Progenitor cell of endocrine pancreas (in vitro differentiated cells): ENCODE data around the gene FGFRL1. TPM values are rescaled to one million over a fixed set of nuclear protein-coding genes. Genes with fewer than 3 reads are reported as not detected.

Experiments
- DNase-seq: peaks from one replicate; pipeline ENCODE4 v3.0.0; 2021; ENCODE audit warnings: low spot score; ENCODE audit not compliant: unreplicated experiment
- H3K27ac Mint-ChIP-seq: 2 replicates; pipeline ENCODE4 v1.8.0; 2021; ENCODE audit warnings: mild to moderate bottlenecking, moderate library complexity, mixed read lengths
- H3K27me3 Mint-ChIP-seq: 2 replicates; pipeline ENCODE4 v1.8.0; 2021; ENCODE audit warnings: mixed read lengths
- H3K36me3 Mint-ChIP-seq: 2 replicates; pipeline ENCODE4 v1.8.0; 2022; ENCODE audit warnings: mixed read lengths; ENCODE audit not compliant: insufficient read depth
- H3K4me1 Mint-ChIP-seq: 2 replicates; pipeline ENCODE4 v1.8.0; 2021; ENCODE audit warnings: low read depth, mixed read lengths
- H3K4me3 Mint-ChIP-seq: 2 replicates; pipeline ENCODE4 v1.8.0; 2021; ENCODE audit warnings: low read depth, mild to moderate bottlenecking, moderate library complexity, mixed read lengths
- H3K9me3 Mint-ChIP-seq: 2 replicates; pipeline ENCODE4 v1.8.0; 2021; ENCODE audit warnings: low read depth, mixed read lengths
- total RNA-seq: library from RNA; stranded (reverse); gene quantifications from 2 replicates; pipeline ENCODE4 v1.2.1, GENCODE V29; 2021
- TF ChIP-seq, protein P1 (sequence below): fragments of 200-600 bp; sonication (generic); IDR thresholded peaks from one replicate; pipeline ENCODE4 v1.5.0; 2021; ENCODE audit warnings: antibody characterized with exemption, mild to moderate bottlenecking; ENCODE audit not compliant: unreplicated experiment

FGFRL1 gene
- total RNA-seq, 1 donor from 2014 or later: 126 TPM

DNA sequence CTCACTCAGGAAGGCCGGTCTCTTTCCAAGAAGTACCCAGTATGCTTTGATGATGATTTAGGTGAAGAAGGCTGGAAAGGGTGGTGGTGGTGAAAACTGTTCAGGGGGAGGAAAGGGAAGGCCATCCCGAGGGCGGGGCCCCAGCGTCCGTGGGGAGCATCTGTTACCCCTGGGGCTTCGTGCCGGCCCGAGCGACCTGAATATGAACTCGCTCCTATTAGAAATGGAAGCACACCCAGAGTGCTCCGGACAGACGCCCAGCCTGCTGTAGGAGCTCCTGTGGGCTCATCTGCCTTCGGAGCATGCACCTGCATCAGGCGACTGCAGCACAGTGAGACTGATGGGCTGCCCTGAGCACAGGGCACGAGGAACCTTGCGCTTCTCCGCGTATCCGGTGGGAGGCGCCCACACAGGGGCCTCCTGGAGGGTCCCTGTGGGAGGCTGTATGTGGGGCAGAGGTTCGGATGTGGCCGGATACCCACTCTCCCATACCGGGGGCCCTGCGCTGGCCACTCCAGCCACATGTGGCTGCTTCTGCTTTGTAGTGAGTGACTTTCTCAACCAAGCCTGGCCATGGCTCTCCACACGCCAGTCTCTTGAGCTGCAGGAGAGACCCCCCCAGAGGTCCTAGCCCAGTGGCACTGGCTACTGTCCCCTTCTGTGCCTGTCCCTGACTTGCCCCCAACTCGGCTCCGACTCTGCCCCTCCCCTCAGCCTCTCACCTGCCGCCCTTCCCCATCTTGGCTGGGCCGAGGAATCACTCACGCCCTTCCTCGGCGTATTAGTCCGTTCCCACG, 36.7 kb downstream of the FGFRL1 start:
- DNase-seq: no peak
- H3K27me3 Mint-ChIP-seq: peaks cover 54% of the 10 kb centered on the region
- peaks cover 3% of the 10 kb centered on the region for H3K4me1 Mint-ChIP-seq
- no peaks in the 10 kb centered on the region for H3K9me3 Mint-ChIP-seq
- no peaks in the 10 kb centered on the region for H3K36me3 Mint-ChIP-seq
- TF ChIP-seq, protein P1, sequence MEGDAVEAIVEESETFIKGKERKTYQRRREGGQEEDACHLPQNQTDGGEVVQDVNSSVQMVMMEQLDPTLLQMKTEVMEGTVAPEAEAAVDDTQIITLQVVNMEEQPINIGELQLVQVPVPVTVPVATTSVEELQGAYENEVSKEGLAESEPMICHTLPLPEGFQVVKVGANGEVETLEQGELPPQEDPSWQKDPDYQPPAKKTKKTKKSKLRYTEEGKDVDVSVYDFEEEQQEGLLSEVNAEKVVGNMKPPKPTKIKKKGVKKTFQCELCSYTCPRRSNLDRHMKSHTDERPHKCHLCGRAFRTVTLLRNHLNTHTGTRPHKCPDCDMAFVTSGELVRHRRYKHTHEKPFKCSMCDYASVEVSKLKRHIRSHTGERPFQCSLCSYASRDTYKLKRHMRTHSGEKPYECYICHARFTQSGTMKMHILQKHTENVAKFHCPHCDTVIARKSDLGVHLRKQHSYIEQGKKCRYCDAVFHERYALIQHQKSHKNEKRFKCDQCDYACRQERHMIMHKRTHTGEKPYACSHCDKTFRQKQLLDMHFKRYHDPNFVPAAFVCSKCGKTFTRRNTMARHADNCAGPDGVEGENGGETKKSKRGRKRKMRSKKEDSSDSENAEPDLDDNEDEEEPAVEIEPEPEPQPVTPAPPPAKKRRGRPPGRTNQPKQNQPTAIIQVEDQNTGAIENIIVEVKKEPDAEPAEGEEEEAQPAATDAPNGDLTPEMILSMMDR: no peak
- no peak overlapping the region for H3K27ac Mint-ChIP-seq
- H3K4me3 Mint-ChIP-seq: no peak overlapping the region

DNA sequence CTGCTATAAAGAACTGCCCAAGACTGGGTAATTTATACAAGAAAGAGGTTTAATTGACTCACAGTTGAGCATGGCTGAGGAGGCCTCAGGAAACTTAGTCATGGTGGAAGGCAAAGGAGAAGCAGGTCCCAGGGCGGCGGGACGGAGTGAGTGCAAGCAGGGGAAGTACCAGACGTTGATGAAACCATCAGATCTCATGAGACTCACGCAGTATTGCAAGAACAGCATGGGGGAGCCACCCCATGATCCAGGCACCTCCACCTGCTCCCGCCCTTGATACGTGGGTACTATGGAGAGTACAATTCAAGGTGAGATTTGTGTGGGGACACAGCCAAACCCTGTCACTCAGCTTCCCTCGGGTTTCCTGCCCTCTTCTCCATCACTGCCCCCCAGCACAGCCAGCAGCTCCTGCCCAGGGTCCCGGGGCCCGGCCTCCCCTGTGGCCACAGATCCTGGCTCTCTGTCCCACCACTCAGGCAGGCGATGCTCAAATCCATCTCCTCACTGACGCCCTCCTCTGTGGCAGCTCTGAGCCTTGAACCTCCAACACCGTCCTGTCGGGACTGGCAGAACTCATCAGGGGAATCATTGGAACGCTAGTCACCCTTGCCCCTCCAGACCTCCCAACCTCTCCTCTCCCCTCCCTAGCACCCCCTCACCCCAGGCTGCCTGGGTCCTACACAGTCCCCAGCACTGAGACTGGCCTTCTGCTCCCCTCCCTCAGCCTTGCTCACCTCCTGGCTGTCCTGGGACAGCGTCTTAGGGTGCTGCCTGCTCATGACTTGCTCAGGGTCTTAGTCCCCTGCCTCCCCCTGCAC, 37.6 kb downstream of the FGFRL1 start:
- peaks cover under 1% of the 10 kb centered on the region for H3K4me1 Mint-ChIP-seq
- H3K9me3 Mint-ChIP-seq: no peaks in the 10 kb centered on the region
- no peak overlapping the region for H3K4me3 Mint-ChIP-seq
- TF ChIP-seq, protein P1: no peak
- peaks cover 58% of the 10 kb centered on the region for H3K27me3 Mint-ChIP-seq
- no peak for DNase-seq
- no peaks in the 10 kb centered on the region for H3K36me3 Mint-ChIP-seq
- H3K27ac Mint-ChIP-seq: no peak overlapping the region

DNA sequence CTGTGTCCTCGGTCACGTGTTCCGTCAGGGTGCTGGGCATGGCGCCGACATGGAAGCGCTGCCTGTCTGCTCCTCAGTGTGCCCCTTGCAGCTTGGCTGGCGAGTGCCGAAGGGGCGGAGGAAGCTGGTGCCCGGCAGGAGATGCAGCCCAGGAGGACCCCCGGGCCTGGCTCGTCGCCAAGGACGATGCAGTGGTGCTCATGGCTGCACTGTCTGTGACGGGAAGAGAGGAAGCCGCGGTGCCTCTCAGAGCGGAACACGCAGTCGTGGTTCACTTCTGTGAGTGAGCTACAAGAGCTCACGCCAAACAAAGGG, 38.1 kb downstream of the FGFRL1 start:
- Mint-ChIP-seq H3K27me3 (peaks cover 58% of the 10 kb centered on the region), H3K4me3 (no peak overlapping the region), H3K36me3 (no peaks in the 10 kb centered on the region), H3K4me1 (no peaks in the 10 kb centered on the region), H3K9me3 (no peaks in the 10 kb centered on the region), H3K27ac (no peak overlapping the region)
- DNase-seq: no peak
- TF ChIP-seq, protein P1: no peak

- H3K4me3 Mint-ChIP-seq: no peak overlapping the region
- no peak overlapping the region for H3K27ac Mint-ChIP-seq
- peaks cover 57% of the 10 kb centered on the region for H3K27me3 Mint-ChIP-seq
- no peaks in the 10 kb centered on the region for H3K9me3 Mint-ChIP-seq
- DNase-seq: no peak
- no peaks in the 10 kb centered on the region for H3K4me1 Mint-ChIP-seq
- no peaks in the 10 kb centered on the region for H3K36me3 Mint-ChIP-seq
- TF ChIP-seq, protein P1: peak; percentile 44
Measured at GRCh38 chr4:1050486-1051213, 39.2 kb downstream of the FGFRL1 start.

GRCh38 chr4:1051472-1051871, 40.0 kb downstream of the FGFRL1 start:
- H3K27me3 Mint-ChIP-seq: peaks cover 66% of the 10 kb centered on the region
- no peak for DNase-seq
- TF ChIP-seq, protein P1: no peak
- H3K36me3 Mint-ChIP-seq: no peaks in the 10 kb centered on the region
- no peaks in the 10 kb centered on the region for H3K4me1 Mint-ChIP-seq
- H3K9me3 Mint-ChIP-seq: no peaks in the 10 kb centered on the region
- no peak overlapping the region for H3K4me3 Mint-ChIP-seq
- no peak overlapping the region for H3K27ac Mint-ChIP-seq
